Panc1 (cell line): ENCODE measurements around the gene RAD50. TPM values are rescaled to one million over a fixed set of nuclear protein-coding genes. Genes with fewer than 3 reads are reported as not detected.

ENCODE experiments used
- ATAC-seq: fragments of 200-7000 bp; cut with Tn5 transposase; 2 replicates; pipeline ENCODE4 v1.9.1; 2020; ENCODE audit warnings: mild to moderate bottlenecking, moderate library complexity
- BruUV-seq: library from RNA; stranded (reverse); fragments of 400-500 nt; replicated peaks from 2 replicates; lab custom pipeline; 2021; lab: Mats Ljungman, UMichigan
- CTCF ChIA-PET: fragments of 300-600 bp; sonication (Branson Sonifier 250); formaldehyde crosslinking; loops from one replicate; lab custom pipeline; 2022; ENCODE audit warnings: antibody characterized with exemption; lab: Charles Lee
- POLR2A ChIA-PET: fragments of 300-600 bp; sonication (Branson Sonifier 250); formaldehyde crosslinking; loops from one replicate; lab custom pipeline; 2022; ENCODE audit warnings: antibody characterized with exemption; lab: Charles Lee
- DNase-seq: peaks from one replicate; pipeline ENCODE4 v3.0.0-alpha.2; 2010; ENCODE audit warnings: low read depth, low spot score
- H3K27ac ChIP-seq: 2 replicates; pipeline ENCODE4 v1.5.1; 2011; ENCODE audit warnings: mild to moderate bottlenecking, low read length, inconsistent platforms
- H3K27me3 ChIP-seq: fragments of 200-500 bp; sonication (Bioruptor generic); 2 replicates; pipeline ENCODE4 v1.6.0; 2014; ENCODE audit warnings: low read length, inconsistent platforms; ENCODE audit not compliant: control insufficient read depth, insufficient read depth
- H3K36me3 ChIP-seq: fragments of 200-500 bp; sonication (Bioruptor generic); 2 replicates; pipeline ENCODE4 v1.5.1; 2014; ENCODE audit warnings: inconsistent platforms, mild to moderate bottlenecking, low read length, moderate library complexity; ENCODE audit not compliant: control insufficient read depth, insufficient read depth
- H3K4me1 ChIP-seq: 2 replicates; pipeline ENCODE4 v1.5.1; 2011; ENCODE audit warnings: inconsistent platforms, mild to moderate bottlenecking, low read length, moderate library complexity; ENCODE audit not compliant: control insufficient read depth, insufficient read depth
- H3K4me3 ChIP-seq, 2 experiments: 2 replicates each; pipeline ENCODE4 v1.5.1; 2011 to 2012; ENCODE audit warnings: low read depth in 2 of 2, low read length in 2 of 2, mild to moderate bottlenecking in 2 of 2, inconsistent platforms in 1 of 2, moderate library complexity in 1 of 2
- H3K9me3 ChIP-seq: fragments of 200-500 bp; sonication (Bioruptor generic); 2 replicates; pipeline ENCODE4 v1.5.1; 2014; ENCODE audit warnings: low read depth, mild to moderate bottlenecking, inconsistent platforms, low read length, moderate library complexity; ENCODE audit not compliant: control insufficient read depth, insufficient read depth
- CTCF ChIP-seq: fragments of 450-650 bp; IDR thresholded peaks from 2 replicates; pipeline ENCODE4 v1.5.1; 2017; ENCODE audit warnings: mild to moderate bottlenecking
- POLR2AphosphoS5 ChIP-seq: IDR thresholded peaks from 2 replicates; pipeline ENCODE4 v1.6.1; 2012; ENCODE audit warnings: mild to moderate bottlenecking, low read depth, low read length, moderate library complexity
- REST ChIP-seq, 2 experiments: IDR thresholded peaks; 2 replicates each; pipeline ENCODE4 v1.6.1; 2011 to 2012; ENCODE audit warnings: low read depth in 2 of 2, control low read depth in 1 of 2, low read length in 1 of 2, mild to moderate bottlenecking in 1 of 2, moderate library complexity in 1 of 2; ENCODE audit not compliant: insufficient read depth in 1 of 2
- SIN3A ChIP-seq: IDR thresholded peaks from 2 replicates; pipeline ENCODE4 v1.6.1; 2012; ENCODE audit warnings: low read depth, mild to moderate bottlenecking, low read length, moderate library complexity, borderline replicate concordance; ENCODE audit not compliant: insufficient read depth
- TCF7L2 ChIP-seq: IDR thresholded peaks from 2 replicates; pipeline ENCODE4 v1.6.1; 2011; ENCODE audit warnings: mild to moderate bottlenecking, low read depth, low read length, inconsistent platforms
- in situ Hi-C: cut with HindIII; loops from 2 replicates; pipeline ENCODE4 v1.10.0; 2016; ENCODE audit warnings: low sequenced_read_pairs, low pct_unique_long_range_greater_than_20kb
- intact Hi-C: fragments of 100-400 bp; cut with micrococcal nuclease; formaldehyde crosslinking; loops from one replicate; pipeline ENCODE4 v1.10.0; 2022; ENCODE audit not compliant: unreplicated experiment
- total RNA-seq: library from RNA; stranded (reverse); gene quantifications from one replicate; pipeline ENCODE4 v1.2.1, GENCODE V29; 2021; ENCODE audit not compliant: unreplicated experiment

The RAD50 gene
- total RNA-seq, 1 experiment from 2014 or later, result 77.6 TPM

- intact Hi-C loops (no loop called here), in situ Hi-C loops (no loop called here)
- no TSS peak for BruUV-seq
These were observed 16.0 kb upstream of the RAD50 start for GRCh38 chr5:132540764-132541163.

GRCh38 chr5:132543472-132544201, 13.1 kb upstream of the RAD50 start, which contains the start of gene IL5:
TSS of gene IL5 (minus strand) at chr5:132543522. CDS start at chr5:132543478, 44 bp downstream.
- ChIA-PET POLR2A (no interaction called here), CTCF (no interaction called here)
- Histone ChIP-seq H3K4me3 (no peak within 1 kb of the TSS), H3K27ac (no peak within 1 kb of the TSS), H3K27me3 (no peaks in the 10 kb centered on the region; the same call in 1 of the 2 replicates), H3K4me1 (no peaks in the 10 kb centered on the region), H3K9me3 (no peaks in the 10 kb centered on the region), H3K36me3 (no peaks in the 10 kb centered on the region)
- in situ Hi-C loops, result no loop called here
- BruUV-seq, result no TSS peak
- DNase-seq (no peak), ATAC-seq (no peak)
- TF ChIP-seq REST (IDR thresholded peaks at IDR 0.05; ENCODE audit: insufficient read depth in 1 of 2, low read depth in 2 of 2, low read length in 1 of 2), result no peak
- TF ChIP-seq SIN3A, result no peak
- TF ChIP-seq POLR2AphosphoS5, result no peak
- no peak for TF ChIP-seq TCF7L2
- intact Hi-C loops, result no loop called here

More at GRCh38 chr5:132540764-132541163, 16.0 kb upstream of the RAD50 start:
- POLR2A ChIA-PET, result no interaction called here
- Histone ChIP-seq H3K27ac (no peak overlapping the region), H3K36me3 (no peaks in the 10 kb centered on the region), H3K4me3 (no peak overlapping the region), H3K4me1 (no peaks in the 10 kb centered on the region), H3K9me3 (no peaks in the 10 kb centered on the region), H3K27me3 (peaks cover 3% of the 10 kb centered on the region; the same call in 1 of the 2 replicates)
- ATAC-seq (no peak), DNase-seq (no peak)
- CTCF ChIA-PET, result no interaction called here
- TF ChIP-seq REST (IDR thresholded peaks at IDR 0.05; ENCODE audit: insufficient read depth in 1 of 2, low read depth in 2 of 2, low read length in 1 of 2) (no peak), TCF7L2 (no peak), SIN3A (no peak), CTCF (no peak), POLR2AphosphoS5 (no peak)
